ENCODE results near the gene MICU1. TPM values are rescaled to one million over a fixed set of nuclear protein-coding genes. Genes with fewer than 3 reads are reported as not detected.
"Not testable (repeated sequence)": the region's sequence is repeated elsewhere in the genome, so short reads cannot be mapped to it uniquely, and the experiment has no call there.

MICU1 gene
- polyA plus RNA-seq, 1 of the 3 experiments (the other 2 are of a cell fraction), result 24.6 TPM

DNA sequence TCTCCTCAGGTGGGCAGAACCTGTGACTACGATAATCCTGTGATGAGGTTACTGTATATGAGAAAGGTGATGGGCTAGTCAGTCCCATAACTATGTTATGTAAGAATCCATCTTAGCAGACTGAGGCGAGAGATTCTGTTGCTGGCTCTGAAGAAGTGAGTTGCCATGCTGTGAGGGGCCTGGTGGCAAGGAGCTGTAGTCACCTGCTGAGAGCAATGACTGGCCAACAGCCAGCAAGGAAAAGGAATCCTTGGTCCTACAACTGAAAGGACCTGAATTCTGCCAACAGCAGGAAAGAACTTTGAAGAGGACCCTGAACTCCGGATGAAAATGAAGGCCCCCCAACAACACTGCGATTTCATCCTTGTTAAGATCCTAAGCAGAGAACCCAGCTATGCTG is 240.2 kb downstream of the MICU1 start:
- Histone ChIP-seq H3K4me1 (ENCODE audit: control insufficient read depth in 1 of 2, insufficient read depth in 2 of 2, low read depth in 1 of 2, low read length in 1 of 2) (no peaks in the 10 kb centered on the region), H3K9ac (no peak overlapping the region), H3K27me3 (ENCODE audit: insufficient read depth) (no peaks in the 10 kb centered on the region), H3K4me3 (ENCODE audit: low read depth in 2 of 2, low read length in 1 of 2) (no peak overlapping the region), H3K36me3 (replicated peaks in 1 of 2; ENCODE audit: control insufficient read depth in 1 of 2, insufficient read depth in 2 of 2, low read length in 1 of 2) (no peaks in the 10 kb centered on the region), H3K9me2 (no peaks in the 10 kb centered on the region), H3F3A (replicated peaks; ENCODE audit: insufficient read depth) (no peaks in the 10 kb centered on the region), H3K27ac (ENCODE audit: low read depth in 2 of 2, low read length in 1 of 2) (no peak overlapping the region), H3K4me2 (no peak overlapping the region), H2AFZ (ENCODE audit: low read depth) (no peak overlapping the region), H3K9me3 (no peaks in the 10 kb centered on the region), H4K20me1 (ENCODE audit: insufficient read depth) (no peaks in the 10 kb centered on the region), H3K79me2 (ENCODE audit: insufficient read depth) (no peaks in the 10 kb centered on the region)
- no peak for DNase-seq
- ChIA-PET POLR2A (no interaction called here), CTCF (no interaction called here)
- 91% methylated on average over 4 of the region's 4 CpGs for WGBS (ENCODE audit: low lambda C conversion rate)
- TF ChIP-seq MAX (IDR thresholded peaks at IDR 0.05; ENCODE audit: low read depth) (no peak), POLR2AphosphoS5 (IDR thresholded peaks at IDR 0.05; ENCODE audit: low read depth, low read length) (no peak), GABPA (IDR thresholded peaks at IDR 0.05; ENCODE audit: low read depth) (no peak), RFX5 (IDR thresholded peaks at IDR 0.05; ENCODE audit: low read length) (no peak), EZH2phosphoT487 (IDR thresholded peaks at IDR 0.05; ENCODE audit: borderline replicate concordance, low read depth) (no peak), RCOR1 (IDR thresholded peaks at IDR 0.05; ENCODE audit: low read length) (no peak), TAF1 (IDR thresholded peaks at IDR 0.05; ENCODE audit: borderline replicate concordance, low read depth, low read length) (no peak), REST (IDR thresholded peaks at IDR 0.05; ENCODE audit: low read depth, low read length) (no peak), NFIC (IDR thresholded peaks at IDR 0.05; ENCODE audit: borderline replicate concordance) (no peak), MEF2A (IDR thresholded peaks at IDR 0.05; ENCODE audit: borderline replicate concordance, low read depth) (no peak), SIN3A (IDR thresholded peaks at IDR 0.05; ENCODE audit: borderline replicate concordance, low read depth, low read length) (no peak), FOXM1 (IDR thresholded peaks at IDR 0.05; ENCODE audit: low read depth) (no peak), CHD2 (IDR thresholded peaks at IDR 0.05; ENCODE audit: low read length, partially characterized antibody) (no peak), YY1 (IDR thresholded peaks at IDR 0.05; ENCODE audit: low read depth) (no peak), ELF1 (IDR thresholded peaks at IDR 0.05) (no peak), TCF12 (IDR thresholded peaks at IDR 0.05) (no peak), NRF1 (IDR thresholded peaks at IDR 0.05; ENCODE audit: low read depth, low read length) (no peak)
- TF ChIP-seq, protein P1, sequence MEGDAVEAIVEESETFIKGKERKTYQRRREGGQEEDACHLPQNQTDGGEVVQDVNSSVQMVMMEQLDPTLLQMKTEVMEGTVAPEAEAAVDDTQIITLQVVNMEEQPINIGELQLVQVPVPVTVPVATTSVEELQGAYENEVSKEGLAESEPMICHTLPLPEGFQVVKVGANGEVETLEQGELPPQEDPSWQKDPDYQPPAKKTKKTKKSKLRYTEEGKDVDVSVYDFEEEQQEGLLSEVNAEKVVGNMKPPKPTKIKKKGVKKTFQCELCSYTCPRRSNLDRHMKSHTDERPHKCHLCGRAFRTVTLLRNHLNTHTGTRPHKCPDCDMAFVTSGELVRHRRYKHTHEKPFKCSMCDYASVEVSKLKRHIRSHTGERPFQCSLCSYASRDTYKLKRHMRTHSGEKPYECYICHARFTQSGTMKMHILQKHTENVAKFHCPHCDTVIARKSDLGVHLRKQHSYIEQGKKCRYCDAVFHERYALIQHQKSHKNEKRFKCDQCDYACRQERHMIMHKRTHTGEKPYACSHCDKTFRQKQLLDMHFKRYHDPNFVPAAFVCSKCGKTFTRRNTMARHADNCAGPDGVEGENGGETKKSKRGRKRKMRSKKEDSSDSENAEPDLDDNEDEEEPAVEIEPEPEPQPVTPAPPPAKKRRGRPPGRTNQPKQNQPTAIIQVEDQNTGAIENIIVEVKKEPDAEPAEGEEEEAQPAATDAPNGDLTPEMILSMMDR (IDR thresholded peaks at IDR 0.05), result no peak

DNA sequence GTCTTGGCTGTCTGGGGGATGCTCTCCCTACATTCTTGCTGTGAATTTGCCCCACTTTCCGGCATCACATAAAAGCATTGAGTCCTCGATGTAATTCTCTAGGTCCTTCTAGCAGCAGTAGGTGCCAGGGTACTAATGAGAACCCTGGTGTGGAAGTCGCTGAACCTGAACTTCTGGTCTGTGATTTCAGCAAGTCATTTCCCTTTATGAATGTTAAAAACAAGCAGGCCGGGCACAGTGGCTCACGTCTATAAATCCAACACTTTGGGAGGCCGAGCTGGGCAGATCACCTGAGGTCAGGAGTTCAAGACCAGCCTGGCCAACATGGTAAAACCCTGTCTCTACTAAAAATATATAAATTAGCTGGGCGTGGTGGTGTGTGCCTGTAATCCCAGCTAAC is 240.9 kb downstream of the MICU1 start:
- H3K9ac ChIP-seq; H3K79me2 ChIP-seq (ENCODE audit: insufficient read depth); H3K9me2 ChIP-seq; H3K4me1 ChIP-seq (ENCODE audit: control insufficient read depth in 1 of 2, insufficient read depth in 2 of 2, low read depth in 1 of 2, low read length in 1 of 2); H2AFZ ChIP-seq (ENCODE audit: low read depth); H4K20me1 ChIP-seq (ENCODE audit: insufficient read depth); H3K27ac ChIP-seq (ENCODE audit: low read depth in 2 of 2, low read length in 1 of 2); H3K4me3 ChIP-seq (ENCODE audit: low read depth in 2 of 2, low read length in 1 of 2); H3K9me3 ChIP-seq; H3F3A ChIP-seq (replicated peaks; ENCODE audit: insufficient read depth); H3K4me2 ChIP-seq; H3K27me3 ChIP-seq (ENCODE audit: insufficient read depth); H3K36me3 ChIP-seq (replicated peaks in 1 of 2; ENCODE audit: control insufficient read depth in 1 of 2, insufficient read depth in 2 of 2, low read length in 1 of 2); DNase-seq: not testable (repeated sequence)
- ChIA-PET CTCF (interaction anchor here (1.2 to 1.4 kb wide), 2 partner anchors 9 to 20 kb away, joined by 3 to 4 read pairs; no protein-coding TSS in a partner anchor), POLR2A (interaction anchor here (1.4 kb wide), 1 partner anchor 9 kb away, joined by 3 read pairs; no protein-coding TSS in a partner anchor)
- WGBS (ENCODE audit: low lambda C conversion rate), result 90% methylated on average over 7 of the region's 7 CpGs
